Fibroblast of the aortic adventitia (primary cell): ENCODE measurements around the gene ANKRD65. TPM values are rescaled to one million over a fixed set of nuclear protein-coding genes. Genes with fewer than 3 reads are reported as not detected.

Experiments used
- DNase-seq: peaks from one replicate; pipeline ENCODE4 v3.0.0-alpha.2; 2010; ENCODE audit warnings: low read depth
- H3K4me3 ChIP-seq: 2 replicates; pipeline ENCODE4 v1.5.1; 2011; ENCODE audit warnings: low read depth, mild to moderate bottlenecking, control low read depth, low read length, moderate library complexity
- CTCF ChIP-seq: IDR thresholded peaks from 2 replicates; pipeline ENCODE4 v1.5.1; 2011; ENCODE audit warnings: mild to moderate bottlenecking, low read length, control low read depth, inconsistent platforms; ENCODE audit not compliant: insufficient read depth
- total RNA-seq: library from RNA; depleted of rRNA; stranded (reverse); fragments of >200 nt; gene quantifications from 2 replicates; pipeline ENCODE4 v1.2.3, GENCODE V29; 2012; ENCODE audit warnings: low replicate concordance

Gene ANKRD65
- total RNA-seq, 1 donor, result 1.7 TPM

DNA sequence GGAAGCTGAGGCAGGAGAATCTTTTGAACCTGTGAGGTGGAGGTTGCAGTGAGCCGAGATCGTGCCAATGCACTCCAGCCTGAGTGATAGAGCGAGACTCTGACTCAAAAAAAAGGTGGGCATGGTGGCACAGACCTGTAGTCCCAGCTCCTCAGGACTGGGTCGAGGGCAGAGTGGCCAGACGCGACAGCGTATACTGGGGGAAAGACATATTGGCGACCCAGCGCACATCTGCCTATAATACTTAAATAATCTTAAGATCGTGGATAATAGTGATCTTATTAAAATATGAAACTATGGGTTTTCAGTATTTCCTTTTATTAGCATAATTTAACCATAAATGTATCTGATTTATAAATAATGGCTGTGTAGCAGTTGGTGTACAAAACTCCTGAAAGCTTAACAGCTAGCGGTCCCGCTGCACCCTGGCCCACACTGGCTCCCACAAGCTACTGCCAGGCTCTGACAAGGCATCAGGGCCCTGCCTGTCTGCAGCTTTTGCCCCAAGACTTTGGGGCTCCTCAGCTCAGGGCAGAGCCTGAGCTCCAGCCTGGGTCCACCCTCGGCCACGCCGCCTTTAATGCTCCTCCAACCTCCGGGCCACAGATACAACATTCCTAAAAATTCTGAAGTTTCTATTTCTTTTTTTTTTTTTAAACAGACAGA is 43.4 kb downstream of the ANKRD65 start:
- DNase-seq, result no peak
- no peak overlapping the region for H3K4me3 ChIP-seq
- no peak for TF ChIP-seq CTCF

DNA sequence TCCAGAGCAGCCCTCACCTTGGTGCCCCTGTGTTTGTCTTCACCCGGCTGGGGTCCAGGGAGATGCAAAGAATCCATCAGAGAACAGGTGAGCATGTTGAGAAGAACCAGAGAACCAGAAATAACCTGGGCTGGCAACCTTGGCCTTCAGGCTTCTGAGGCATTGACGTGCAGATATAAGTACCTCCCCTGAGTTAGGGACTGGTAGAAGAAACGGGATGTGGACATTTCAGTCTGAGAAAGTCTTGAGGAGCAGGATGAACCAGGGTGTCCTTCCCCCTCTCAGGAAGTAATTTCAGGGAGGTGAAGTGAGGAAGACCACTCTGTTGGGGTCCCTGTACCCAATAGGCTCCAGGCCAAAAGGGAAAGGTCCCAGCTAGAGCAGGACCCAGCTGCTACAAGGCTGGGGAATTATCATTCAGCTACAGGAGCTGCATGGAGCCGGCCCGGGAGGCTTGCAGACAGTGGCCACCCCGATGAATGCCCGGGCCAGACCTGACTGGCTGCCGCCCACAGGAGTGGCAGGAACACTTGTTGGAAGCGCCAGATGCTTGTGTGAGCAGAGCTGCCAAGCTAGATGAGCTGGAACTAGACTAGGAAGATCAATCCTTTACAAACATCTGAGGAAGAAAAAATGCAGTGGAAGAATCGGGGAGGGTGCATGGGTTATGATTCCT is 44.4 kb downstream of the ANKRD65 start:
- no peak for TF ChIP-seq CTCF

DNA sequence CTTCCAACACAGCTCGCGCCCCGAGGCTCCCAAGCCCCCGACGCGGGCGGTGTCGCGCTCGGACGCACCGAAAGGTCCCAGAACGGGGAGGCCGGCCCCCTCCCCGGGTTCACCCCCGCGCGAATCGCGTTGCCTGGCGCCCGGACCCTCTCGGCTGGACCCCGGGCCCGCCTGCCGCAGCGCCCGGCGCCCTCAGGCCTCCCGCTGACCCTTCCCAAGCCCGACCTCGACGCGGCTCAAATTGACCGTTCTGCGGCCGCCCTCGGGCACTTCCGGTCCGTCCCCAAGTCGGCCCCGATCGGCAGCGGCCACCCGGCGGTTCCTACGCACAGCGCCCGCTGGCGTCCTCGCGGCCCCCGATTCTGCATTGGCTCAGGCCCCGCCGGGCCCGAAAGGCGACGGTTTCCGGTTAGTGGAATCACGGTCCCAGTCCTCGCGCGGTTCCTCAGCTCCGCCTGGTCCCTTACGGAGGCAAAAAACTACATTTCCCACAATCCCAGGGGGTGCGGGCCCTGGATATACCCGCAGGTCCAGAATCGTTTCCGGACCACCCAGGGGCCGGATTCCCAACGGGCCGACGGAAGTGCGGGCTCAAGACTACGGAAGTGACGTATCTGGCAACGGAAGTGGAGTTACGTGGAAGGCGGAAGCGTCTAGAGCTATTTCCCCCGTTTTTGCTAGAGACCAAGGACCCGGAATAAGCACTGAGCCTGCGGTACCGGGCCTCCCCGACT is 46.0 kb downstream of the ANKRD65 start, which contains the start of gene AURKAIP1:
TSS of gene AURKAIP1 (minus strand) at position 279 of the 734 bp plus-strand sequence. CDS start 451 bp downstream, outside the sequence.
- TF ChIP-seq CTCF, result peak; percentile 34
- peak within 1 kb of the TSS; percentile 90 for H3K4me3 ChIP-seq
- peak; percentile 100 for DNase-seq

More for the DNA sequence above, 44.4 kb downstream of the ANKRD65 start:
- H3K4me3 ChIP-seq, result no peak overlapping the region
- no peak for DNase-seq

GRCh38 chr1:1374589-1374928 is 46.5 kb downstream of the ANKRD65 start:
- no peak for TF ChIP-seq CTCF
- DNase-seq, result no peak
- peak overlapping the region; percentile 90 for H3K4me3 ChIP-seq

DNA sequence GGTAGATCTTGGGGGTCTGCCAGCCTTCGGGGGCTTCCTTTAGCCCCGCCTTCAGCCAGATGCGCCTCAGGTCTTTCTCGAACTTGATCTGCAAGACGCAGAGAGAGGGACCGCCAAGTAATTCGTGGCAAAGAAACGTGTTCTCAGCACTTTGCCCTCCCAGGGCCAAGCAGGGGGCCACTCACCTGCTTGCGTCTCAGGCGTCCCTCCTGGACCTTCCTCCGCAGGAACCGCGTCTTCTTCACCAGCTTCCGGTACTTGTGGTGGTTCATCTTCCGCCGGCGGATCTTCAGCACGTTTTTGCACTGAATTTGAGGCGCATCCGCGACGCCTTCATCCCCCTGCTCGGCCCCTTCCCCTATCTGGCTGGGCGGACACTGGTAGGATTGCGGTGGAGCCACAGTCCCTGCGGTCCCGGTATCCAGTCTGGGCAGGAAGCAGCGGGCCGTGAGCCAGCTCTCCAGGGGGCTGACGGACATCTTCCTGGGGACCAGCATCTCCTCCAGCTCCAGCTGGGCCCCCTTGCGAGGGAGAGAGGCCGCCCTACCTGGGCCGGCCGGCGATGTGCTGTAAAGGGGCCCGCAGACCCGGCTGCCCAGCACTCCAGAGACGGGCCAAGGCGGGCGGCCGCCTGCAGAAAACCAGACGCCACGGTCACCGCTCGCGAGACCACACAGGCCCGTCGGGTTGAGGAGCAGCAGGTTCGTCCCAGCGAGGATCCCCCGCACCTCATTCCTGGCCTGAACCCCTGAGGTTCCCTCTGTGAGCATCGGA is 47.1 kb downstream of the ANKRD65 start:
- no peak for DNase-seq
- TF ChIP-seq CTCF, result no peak
- peak overlapping the region; percentile 90 for H3K4me3 ChIP-seq

DNA sequence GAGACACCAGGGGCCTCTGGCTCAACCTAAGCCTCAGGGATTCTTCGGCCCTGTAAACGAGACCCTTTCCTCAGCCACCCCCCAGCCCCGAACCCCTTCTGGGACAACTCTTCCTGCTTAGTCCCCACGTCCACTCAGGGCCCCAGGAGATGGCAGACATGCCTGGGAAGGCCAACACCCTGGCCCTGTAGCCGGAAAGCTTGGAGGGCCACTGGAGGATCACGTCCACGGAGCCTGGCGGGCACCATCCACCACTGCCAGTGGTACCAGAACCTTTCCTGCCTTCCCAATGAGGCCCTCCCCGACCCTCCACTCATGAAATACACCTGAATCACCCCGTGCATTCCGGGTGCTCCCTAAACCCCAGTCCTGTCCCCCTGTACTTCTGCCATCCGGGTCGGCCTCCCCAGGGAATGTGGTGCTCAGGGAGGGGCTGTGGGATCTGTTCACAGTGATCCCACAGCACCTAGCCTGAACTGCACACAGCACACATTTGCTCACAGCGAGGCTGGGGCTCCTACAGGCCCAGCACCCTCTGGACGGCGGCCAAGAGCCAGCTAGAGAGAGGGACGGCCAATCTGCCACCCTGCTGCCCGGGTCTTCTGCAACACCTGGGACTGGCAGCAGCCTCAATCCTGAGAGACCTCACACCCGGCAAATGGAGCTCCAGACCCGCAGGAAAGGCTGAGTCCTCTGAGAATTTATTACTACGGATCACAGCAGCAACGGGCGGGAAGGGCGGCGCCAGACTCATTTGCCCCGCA is 47.8 kb downstream of the ANKRD65 start:
- DNase-seq, result no peak
- no peak for TF ChIP-seq CTCF
- peak overlapping the region; percentile 90 for H3K4me3 ChIP-seq
